GM19397 (cell line): ENCODE results near the gene FBLN5.
"Not testable (repeated sequence)": the region's sequence is repeated elsewhere in the genome, so short reads cannot be mapped to it uniquely, and the experiment has no call there.

ENCODE experiments used
- ATAC-seq: cut with Tn5 transposase; IDR thresholded peaks from one replicate; pipeline ENCODE4 v1.9.1; 2021; ENCODE audit warnings: mild to moderate bottlenecking, moderate library complexity; ENCODE audit not compliant: unreplicated experiment

FBLN5 gene

DNA sequence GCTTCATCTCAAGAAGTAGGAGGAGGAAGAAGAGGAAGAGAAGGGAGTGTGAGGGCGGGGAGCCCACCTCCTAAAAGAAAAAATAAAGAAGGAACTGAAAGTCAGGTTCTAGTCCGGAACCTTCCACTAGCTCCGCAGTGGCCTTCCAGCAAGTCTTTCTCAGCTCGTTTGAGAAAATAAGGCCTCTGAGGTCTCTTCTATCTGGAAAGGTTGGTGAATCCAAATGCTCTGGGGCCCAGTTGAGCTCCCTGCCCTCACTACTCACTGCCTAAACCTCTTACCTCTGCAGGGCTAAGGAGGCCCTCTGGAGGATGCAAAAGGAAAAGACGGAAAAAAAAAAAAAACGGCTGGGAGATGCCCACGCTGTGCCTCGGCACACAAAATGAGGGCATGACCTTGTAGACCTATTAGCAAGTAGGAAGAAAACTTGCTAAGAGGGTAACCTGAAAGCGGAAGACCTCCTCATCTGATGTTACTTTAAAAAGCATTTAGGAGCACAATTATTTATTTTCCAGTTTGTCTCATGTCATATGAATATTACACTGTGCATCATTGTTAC is 35.9 kb downstream of the FBLN5 start:
- no peak for ATAC-seq

DNA sequence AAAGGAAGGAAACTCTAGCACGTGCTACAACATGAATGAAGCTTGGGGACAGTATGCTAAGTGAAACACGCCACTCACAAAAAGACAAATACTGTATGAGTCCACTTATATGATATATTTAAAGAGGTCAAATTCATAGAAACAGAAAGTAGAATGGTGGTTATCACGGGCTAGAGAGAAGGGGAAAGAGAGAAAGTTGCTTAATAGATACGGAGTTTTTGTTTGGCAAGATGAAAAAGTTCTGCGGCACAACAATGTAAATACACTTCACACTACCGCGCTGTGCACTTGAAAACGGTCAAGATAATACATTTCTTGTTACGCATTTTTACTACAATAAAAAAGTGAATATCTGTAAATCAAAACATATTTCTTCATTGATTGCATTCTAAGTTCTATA is 37.3 kb downstream of the FBLN5 start:
- no peak for ATAC-seq

DNA sequence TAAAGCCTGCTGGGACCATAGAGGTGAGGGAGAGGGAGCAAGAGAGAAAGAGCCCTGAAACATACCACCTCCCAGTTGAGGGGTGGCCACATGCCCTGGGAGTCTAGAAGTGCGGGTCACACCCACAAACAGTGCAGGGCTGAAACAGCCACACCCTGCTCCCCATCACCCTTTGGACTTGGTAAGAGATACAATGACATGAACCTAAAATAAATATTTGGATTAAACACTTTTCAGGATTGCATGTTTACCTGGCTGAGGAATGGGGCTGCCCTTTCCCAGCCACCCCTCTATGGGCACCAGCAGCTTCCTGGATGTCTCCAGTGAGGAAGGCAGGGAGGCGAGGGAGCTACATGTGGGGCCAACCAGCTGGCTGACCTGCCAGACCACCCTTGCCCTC is 41.1 kb downstream of the FBLN5 start:
- no peak for ATAC-seq

DNA sequence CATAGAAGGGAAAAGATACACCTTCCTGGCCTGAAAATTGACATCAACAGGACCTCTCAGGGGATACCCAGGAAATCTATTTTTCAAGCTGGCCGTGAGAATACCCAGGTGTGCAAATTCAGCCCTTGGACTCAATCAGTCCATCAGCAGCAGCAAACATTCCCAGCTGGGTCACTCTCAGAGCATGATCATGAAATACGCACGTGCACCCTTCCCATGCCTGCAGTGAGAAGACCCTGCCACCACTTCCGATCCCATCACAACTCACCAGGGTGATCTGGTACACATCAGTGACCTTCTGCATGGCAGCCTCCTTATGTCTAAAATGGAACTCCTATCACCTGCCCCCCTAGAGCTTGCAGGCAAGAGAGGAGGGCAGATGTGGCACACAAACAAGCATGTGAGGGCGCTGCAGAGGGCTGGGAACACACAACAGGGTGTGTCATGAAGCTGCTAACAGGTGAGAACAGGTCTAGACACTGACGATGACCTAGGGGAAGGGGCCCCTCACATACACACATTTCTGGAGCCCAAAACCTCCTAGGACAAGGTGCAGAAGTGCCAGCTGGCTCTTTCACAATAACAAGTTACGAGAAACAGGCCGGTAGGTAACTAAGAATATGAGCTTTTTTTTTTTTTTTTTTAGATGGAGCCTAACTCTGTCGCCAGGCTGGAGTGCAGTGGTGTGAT is 42.4 kb downstream of the FBLN5 start:
- ATAC-seq: no peak

DNA sequence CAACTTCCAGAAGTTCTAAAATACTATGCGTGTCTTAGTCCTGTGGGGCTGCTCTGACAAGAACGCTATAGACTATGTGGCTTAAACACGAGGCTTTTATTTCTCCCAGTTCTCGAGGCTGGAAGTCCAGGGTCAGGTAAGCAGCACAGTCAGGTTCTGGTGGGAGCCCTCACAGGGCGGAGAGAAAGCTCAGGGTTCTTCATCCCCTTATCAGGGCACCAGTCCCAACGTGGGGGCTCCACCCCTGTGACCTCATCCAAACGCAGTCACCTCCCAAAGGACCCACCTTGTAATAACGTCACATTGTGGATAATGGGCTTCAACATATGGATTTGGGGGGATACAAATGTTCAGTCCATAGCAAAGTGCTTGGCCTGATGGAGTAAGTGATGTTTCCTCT is 43.0 kb downstream of the FBLN5 start:
- ATAC-seq: no peak

DNA sequence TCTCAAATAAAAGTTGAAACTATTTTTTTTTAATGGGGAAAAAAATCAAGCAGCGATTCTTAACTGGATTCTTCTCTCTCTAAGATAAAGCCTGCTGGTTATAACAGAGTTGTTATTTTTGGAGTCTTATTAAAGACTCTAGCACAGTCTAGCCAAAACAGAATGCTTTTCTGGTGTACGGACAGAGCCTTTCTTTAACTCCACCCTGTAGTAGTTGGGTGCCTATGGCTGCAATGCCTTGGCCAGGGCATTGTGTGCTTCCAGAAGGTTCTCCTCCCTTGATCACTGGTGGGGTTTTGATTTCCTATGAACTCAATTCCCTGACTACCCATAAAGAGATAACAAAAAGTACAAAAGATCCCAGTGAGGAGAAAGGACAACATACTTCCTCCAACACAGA is 44.4 kb downstream of the FBLN5 start:
- no peak for ATAC-seq

DNA sequence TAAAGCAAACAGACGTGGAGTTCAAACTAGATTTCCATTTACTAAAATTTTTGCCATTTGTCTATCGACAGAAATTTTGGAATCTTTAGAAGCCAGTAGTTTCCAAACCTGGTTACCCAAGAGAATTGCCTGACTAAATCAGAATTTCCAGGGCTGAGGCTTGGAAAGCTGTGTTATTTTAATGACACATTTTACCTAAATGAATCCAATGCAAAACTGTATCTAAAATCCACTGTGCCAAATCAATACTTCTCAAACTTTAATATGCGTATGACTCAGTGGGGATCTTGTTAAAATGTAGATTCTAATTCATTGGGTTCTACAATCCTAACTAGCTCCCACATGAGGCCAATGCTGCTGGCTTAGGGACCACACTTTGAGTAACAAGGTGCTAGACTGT is 45.2 kb downstream of the FBLN5 start:
- no peak for ATAC-seq

DNA sequence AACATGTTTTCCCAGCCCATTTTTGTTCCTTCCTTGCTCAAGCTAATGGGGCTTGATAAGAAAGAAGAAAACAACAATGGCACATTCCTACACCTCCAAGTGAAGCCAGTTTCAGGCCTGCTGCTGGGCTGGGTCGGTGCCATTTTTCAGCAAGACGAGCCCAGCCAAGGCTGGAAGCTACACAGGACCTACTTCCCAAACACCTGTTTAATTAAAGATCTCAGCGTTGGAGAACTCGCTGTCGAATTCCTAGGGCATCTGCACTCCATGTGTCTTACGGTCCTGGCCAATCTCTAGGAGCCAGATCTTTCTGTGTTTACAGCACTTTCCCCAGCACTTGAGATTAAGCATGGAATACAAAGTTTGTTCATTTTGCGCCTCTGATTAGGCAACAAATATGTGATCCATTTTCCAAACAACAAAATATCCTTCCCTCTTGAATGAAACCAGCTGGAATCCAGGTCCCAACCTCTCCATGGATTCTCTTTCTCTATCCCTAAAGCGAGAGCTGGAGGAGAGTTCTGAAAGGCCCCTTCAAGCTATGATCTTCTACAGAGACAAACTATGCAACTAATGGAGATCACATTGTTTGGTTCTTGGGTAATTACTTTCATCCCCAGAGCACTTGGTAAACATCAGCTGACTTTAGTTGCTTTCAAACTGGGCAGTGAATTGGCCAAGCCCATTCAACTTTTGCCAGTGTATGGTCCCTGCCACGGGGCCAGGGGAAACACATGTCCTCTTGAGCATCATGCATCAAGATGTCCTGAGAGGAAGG is 45.9 kb downstream of the FBLN5 start:
- ATAC-seq: no peak

DNA sequence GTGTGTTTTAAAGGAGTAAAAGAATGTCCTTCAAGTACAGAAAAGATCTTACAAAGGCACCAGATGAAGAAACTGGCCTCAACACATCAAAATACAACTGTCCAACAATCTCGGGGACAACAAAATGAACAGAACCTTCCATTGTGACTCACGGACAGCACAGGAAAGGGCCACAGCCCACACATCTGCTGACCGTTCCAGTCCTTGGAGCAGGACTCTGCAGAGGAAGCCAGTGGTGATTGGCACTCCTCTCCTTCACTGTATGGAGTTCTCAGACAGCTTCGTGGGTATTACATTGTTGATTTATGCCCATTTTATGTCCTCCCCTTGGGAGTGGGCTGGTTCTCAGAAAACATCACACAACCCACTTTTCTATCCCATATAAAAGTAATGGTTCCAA is 47.7 kb downstream of the FBLN5 start:
- no peak for ATAC-seq

DNA sequence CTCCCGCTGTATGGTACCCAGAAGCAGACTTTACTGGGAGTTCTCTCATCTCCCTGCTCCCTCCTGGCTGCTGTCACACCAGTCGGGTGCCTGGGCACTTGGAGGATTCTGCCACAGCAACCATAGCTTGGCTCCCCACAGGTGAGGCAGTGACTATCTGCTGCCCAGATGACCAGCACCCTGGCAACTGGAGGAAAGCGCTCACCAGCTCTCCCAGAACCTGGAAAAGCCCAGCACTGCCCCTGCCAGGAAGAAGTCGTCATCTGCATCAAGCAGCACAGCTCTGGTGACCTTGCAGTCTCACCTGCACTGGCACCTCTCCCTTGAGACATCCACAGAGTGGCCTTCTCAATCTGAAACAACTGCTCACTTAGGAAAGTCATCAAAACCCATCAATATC is 48.3 kb downstream of the FBLN5 start:
- ATAC-seq: no peak

DNA sequence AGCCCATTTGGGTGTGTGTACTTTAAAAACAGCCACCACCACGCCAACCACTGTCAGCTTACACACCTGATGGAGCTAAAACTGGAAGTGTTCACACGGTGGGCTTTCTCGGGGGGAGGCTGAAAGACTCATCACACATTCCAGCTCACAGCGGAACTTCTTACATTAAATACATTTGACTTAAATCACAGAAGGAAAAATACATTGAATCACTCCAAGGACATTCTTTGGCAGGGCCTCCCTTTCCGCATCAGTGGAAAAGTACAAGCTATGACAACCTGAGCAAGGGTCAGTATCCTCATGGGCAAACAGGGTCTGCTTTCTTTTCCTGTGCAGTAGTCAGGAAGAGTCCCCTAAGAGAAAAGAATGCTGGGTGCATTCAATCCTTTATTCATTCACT is 49.1 kb downstream of the FBLN5 start:
- ATAC-seq: no peak

DNA sequence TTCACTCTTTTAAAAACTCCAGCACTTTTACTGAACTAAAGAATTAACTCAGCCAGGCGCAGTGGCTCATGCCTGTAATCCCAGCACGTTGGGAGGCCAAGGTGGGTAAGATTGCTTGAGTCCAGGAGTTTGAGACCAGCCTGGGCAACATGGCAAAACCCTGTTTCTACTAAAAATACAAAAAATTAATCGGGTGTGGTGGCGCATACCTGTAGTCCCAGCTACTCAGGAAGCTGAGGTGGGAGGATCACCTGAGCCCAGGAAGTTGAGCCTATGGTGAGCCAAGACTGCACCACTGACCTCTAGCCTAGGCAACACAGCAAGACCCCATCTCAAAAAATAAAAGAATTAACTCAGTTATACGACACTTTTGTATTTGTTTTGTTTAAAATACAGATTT is 49.8 kb downstream of the FBLN5 start:
- ATAC-seq: not testable (repeated sequence)

DNA sequence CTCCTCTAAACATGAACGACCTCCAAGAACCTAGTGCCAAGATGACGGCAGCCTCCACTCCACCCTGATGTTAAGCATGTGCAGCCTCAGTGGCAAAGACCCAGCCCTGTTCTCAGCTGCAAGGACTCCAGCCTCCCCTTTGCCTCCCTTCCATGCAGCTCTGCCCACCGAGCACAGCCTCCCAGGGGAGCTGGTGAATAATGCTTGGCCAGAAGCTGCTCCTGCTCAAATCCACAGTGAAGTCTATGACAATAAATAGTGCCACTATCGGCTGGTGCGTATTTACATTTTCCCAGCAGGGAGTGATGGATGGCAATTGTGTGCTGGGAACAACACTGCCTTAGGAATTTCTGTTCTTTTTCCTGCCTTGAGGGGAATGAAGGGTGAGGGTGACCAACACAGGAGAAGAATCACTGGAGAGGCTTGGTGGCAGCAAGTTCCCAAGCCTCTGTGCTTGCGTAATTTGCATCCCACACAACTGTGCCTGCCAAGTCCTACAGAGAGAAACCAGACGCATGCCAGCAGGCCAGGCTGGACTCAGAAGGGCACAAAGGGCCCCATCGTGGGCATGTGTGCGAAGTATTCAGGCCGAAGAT is 50.3 kb downstream of the FBLN5 start:
- ATAC-seq: no peak

DNA sequence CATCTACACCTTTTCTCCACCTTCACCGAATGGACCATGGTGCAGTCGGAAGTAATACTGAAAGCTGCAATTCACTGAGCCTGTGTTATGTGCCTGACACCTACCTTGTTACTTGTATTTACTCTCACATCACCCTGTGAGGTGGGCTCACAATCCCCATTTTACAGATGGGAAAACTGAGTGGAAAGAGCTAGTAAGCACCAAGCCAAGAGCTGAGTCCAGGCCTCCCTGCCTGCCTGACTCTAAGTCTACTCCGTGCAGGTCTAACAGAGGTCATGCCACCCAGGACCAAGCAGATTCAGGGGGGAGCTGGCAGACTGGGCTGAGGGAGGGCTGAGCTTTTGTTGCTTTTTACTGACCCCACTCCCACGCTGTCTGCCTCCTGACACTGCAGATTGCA is 51.1 kb downstream of the FBLN5 start:
- no peak for ATAC-seq

DNA sequence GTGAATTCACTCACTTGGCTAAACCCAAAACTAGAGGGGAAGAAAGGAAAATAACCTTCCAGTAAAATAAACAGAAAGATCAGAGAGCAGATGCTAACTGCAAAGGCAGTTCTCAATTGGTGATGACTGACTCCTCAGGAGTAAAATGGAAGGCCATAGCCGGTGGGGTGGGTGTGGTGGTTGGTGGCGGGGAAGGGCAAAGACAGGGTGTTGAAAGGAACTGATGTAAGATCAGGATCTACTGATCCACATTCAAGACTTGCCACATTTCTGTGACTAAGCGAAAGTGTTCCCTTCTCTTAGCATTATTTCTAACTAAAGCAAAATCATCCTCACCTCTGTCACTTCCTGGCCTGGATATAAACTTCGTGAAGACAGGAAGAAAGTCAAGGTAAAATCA is 53.8 kb downstream of the FBLN5 start:
- ATAC-seq: no peak

DNA sequence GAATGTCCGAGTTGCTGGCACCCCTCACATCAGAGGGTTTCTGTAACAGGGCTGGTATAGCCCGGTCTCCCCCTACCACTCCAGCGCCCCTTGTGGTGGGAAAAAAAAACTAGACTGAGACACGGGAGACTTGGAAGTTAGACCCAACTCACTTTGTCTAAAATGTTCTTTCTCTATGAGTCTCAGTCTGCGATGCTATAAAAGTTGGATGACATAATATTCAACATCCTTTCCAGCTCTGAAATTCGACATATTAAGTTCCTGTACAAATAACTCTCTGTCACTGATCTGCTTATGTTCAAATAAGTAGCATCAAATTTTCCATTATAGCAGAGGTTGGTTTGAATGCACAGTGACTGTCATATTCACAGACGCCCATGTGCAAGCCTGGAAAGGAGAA is 54.5 kb downstream of the FBLN5 start:
- no peak for ATAC-seq

DNA sequence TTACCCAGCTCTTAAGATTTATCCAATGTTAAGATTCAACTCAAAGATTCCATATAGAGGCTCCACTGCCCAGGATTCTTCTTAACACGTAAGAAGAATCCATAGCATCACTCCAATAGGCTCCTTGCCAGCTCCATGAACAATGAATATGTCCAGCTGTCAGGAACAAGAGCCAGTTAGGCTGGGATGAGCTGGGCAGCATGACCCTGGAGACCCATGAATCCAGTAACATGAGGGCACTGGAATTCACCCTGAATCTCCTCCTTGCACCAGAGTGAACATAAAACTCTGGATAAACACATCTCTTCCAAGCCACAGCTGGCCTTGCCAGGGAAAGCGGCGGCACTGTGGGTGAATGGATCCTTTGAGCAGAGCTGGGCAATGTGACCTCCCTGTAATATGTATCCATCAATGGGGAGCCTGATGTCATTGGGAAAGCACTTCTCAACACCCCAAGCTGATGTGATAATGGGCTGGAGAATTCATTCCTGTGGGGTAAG is 55.7 kb downstream of the FBLN5 start:
- ATAC-seq: no peak

DNA sequence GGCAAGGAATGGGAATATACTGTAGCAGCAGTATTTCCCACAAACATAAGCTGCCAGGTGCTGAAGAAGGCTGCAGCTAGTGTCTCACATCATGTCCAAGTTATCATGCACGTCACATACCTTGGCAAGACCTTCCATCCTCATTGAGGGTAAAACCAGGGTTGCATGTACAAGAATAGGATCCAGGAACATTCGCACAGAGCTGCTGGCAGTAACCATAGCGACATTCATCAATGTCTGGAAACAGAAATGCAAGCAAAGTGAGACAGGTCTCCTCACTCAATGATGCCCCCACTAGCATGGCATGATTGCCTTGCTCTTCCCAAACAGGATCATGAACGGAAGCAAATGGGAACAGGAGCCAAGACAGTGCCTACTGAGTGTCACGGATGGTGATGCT is 56.4 kb downstream of the FBLN5 start:
- no peak for ATAC-seq

DNA sequence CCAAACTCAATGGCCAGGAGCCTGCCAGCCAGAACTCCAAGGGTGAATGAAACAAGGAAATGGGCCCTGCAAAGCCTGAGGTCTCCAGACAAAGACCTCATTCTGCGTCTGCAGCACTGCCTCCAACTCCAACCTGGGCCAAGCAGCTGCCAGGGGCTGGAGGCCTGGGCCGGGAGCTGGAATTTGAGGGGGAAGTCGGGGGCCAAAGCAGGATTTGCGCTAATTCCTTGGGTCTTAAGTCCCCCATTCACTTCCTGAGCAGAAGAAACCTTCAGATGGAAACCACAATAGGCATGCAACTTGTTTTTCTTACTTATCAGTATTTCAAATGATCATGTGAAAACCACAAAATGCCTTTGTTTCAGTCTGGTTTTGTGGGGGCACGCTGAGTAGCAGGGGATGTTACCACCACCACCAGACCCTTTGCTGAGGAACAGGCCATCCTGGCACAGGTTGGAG is 57.2 kb downstream of the FBLN5 start:
- no peak for ATAC-seq

DNA sequence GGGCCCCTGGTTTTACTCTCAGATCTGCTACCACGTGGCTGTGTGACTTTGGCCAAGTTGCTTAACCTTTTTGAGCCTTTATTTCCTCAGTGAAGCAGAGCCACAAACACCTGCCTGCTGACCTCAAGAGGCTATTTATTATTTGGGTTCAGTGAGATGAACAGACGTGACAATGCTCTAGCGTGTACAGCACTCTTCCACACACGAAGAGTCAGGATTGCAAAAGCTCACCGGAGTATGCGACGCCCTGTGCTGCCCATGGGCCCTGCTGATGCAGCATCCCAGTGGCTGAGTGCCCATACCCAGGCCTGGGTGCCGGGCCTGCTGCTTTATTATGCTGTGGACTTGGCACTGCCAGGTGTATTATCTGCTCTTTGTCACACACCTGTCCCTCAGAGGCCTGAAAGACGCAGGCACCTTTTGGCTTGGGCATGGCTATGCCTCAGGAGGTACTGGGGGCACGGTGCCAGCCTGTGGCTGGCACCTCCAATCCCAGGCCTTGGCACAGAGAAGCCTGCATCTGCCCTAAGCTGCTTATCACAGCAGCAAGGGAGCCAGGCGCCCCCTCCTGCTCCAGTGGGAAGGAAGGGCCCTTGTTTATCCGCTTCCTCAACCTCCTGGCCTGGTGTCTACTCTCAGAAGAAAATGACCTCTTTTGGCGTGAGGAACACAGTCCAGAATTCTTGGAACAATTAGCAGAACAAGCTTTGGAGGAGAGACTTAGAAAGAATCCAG is 57.9 kb downstream of the FBLN5 start:
- no peak for ATAC-seq
